Tongue (tissue), 2 donors: ENCODE results near the gene CEP170B. TPM values are rescaled to one million over a fixed set of nuclear protein-coding genes. Genes with fewer than 3 reads are reported as not detected.
"Not testable (repeated sequence)": the region's sequence is repeated elsewhere in the genome, so short reads cannot be mapped to it uniquely, and the experiment has no call there.

ENCODE experiments used
- DNase-seq: peaks from one replicate; pipeline ENCODE4 v3.0.0-alpha.2; 2015
- total RNA-seq: library from RNA; depleted of rRNA; stranded (reverse); fragments of >200 nt; gene quantifications from one replicate; pipeline ENCODE4 v1.2.3, GENCODE V29; 2014

CEP170B gene
- total RNA-seq, 1 donor from 2014 or later = 5.7 TPM

DNA sequence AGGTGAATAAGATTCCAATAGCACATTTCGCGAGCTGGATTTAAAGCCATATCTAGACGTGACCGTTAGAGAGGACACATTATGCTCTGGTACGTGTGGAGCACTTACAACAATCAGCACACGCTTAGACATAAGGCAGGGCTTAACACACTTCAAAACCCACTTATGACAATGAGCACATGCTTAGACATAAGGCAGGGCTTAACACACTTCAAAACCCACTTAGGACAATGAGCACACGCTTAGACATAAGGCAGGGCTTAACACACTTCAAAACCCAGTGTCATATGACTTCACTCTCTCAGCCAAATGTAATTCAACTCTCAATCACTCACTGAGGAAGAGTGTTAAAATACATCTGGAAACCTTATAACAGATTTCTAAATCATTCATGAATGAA is 48.4 kb downstream of the CEP170B start:
- peak; percentile 69 for DNase-seq

DNA sequence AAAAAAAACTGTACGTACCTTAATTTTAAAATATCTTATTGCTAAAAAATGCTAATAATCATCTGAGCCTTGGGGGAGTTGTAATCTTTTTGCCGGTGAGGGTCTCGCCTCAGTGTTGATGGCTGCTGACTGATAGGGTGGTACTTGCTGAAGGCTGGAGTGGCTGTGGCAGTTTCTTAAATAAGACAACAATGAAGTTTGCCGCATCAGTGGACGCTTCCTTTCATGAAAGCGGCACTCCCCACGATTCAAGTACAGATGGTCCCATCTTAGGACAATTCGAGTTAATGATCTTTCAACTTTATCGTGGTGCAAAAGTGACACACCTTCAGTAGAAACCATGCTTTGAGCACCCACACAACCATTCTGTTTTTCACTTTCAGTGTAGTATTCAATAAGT is 52.0 kb downstream of the CEP170B start:
- DNase-seq = no peak

GRCh38 chr14:104917993-104918392 is 52.9 kb downstream of the CEP170B start:
- no peak for DNase-seq

GRCh38 chr14:104919152-104919992 is 54.3 kb downstream of the CEP170B start:
- DNase-seq = not testable (repeated sequence)

DNA sequence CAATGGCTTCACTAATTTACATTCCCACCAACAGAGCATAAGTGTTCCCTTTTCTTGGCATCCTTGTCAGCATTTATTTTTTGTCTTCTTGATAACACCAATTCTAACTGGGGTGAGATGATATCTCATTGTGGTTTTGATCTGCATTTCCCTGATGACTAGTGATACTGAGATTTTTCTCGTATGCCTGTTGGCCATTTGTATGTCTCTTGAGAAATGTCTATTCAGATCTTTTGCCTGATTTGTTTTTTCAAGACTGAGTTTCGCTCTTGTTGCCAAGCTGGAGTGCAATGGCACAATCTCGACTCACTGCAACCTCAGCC is 54.9 kb downstream of the CEP170B start:
- DNase-seq = no peak

- no peak for DNase-seq
These were observed 58.8 kb downstream of the CEP170B start for GRCh38 chr14:104923640-104924420.

- DNase-seq = no peak
These were observed 59.5 kb downstream of the CEP170B start, which contains the start of gene PLD4 for GRCh38 chr14:104924421-104925213. PLD4 (plus strand) TSS chr14:104924879; CDS start chr14:104927141, 2,262 bp downstream.

GRCh38 chr14:104925214-104925854 is 60.3 kb downstream of the CEP170B start:
- no peak for DNase-seq

- DNase-seq = no peak
These were observed 61.0 kb downstream of the CEP170B start for GRCh38 chr14:104925855-104926609.

- no peak for DNase-seq
These were observed 61.8 kb downstream of the CEP170B start for GRCh38 chr14:104926619-104927431.

DNA sequence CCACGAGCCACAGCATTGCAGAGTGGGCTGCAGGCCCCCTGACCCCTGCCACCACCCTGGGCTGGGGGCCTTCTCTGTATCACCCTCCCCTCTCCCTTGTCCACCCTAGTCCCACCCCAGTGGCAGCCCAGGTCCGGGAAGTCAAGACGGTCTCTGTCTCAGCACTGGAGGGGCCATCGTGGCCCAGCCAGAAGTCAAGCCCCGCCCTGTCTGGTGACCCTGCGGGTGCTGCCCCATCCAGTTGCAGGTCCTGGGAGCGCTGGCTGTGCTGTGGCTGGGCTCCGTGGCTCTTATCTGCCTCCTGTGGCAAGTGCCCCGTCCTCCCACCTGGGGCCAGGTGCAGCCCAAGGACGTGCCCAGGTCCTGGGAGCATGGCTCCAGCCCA is 62.4 kb downstream of the CEP170B start:
- DNase-seq = no peak

DNA sequence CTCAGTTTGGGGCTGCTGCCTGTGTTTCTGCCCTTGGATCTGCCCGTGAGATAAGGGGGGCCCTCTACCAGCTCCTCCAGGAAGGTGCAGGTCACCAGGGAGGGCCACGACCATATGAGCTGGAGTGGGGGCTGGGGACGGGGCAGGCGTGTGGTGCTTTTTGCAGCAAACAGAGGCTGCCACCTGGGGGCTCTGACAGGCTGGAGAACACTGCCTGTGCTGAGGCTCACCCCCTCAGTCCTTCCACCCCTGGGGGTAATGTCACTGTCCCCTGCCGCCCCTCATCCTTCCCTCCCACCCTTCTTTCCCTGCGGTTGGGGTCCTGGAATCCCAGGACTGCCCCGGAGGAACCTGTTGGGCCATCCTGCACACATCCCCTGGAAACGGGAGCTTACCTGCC is 62.8 kb downstream of the CEP170B start:
- no peak for DNase-seq

- DNase-seq = no peak
These were observed 63.5 kb downstream of the CEP170B start for GRCh38 chr14:104928391-104929133.

DNA sequence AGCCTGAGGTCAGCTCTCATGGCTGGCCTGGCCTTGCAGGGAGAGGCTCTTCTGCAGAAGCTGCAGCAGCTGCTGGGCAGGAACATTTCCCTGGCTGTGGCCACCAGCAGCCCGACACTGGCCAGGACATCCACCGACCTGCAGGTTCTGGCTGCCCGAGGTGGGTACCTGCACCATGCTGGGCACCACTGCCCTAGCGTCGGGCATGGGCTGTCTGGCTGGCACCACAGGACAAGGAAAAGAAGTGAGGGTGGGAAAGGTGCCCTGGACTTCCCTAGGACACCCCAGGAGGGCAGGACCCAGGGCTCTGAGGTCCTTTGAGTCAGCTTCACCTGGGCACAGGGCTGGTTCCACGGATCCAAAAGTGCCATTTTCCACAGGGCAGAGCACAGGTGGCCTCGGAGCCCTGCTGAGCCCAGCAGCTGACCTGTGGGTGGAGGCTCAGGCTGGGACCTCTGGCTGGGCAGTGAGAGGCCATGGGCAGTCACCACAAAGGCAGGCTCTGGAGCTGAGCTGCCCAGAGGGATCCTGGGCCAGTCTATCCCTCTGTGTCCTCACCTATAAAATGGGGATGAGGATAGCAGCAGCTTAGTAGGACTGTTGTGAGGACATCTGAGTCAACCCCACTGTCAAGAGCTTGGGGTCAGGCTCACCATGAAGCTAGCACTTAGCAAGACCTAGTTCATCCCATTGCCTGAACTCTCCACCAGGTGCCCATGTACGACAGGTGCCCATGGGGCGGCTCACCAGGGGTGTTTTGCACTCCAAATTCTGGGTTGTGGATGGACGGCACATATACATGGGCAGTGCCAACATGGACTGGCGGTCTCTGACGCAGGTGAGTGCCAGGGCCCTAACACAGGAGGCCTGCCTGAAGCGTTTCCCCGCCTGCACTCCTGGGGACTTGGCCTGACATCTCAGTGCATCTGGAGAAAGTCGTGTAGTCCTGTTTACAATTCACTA is 64.5 kb downstream of the CEP170B start:
- no peak for DNase-seq

- DNase-seq = peak; percentile 35
These were observed 65.6 kb downstream of the CEP170B start for GRCh38 chr14:104930526-104931303.

DNA sequence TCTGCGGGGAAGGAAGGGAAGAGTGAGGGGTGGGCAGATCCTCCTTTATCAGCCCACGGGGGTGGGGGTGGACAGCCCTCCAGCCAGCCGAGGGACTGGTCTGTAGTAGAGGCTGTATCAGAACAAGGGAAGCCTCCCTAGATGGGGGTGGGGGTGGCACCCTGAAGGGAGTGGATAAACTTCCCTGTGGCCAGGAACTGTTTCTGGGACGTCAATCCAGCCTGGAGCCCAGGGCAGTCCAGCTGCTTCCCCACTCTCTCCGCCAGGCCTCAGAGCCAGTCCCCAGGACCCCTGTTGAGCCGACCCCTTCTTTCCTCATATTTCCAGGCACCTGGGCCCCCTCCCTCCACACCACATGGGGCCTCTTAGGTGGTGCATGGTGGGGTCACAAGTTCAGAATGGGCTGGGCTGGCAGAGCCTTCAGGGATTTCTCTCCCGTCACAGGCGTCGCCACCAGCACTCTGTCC is 66.3 kb downstream of the CEP170B start:
- DNase-seq = no peak
